Esophagus (tissue), 2 donors: Measurements from ENCODE around the gene CAPN10. TPM values are rescaled to one million over a fixed set of nuclear protein-coding genes. Genes with fewer than 3 reads are reported as not detected.

ENCODE experiments used
- H3K27ac ChIP-seq, 2 donors: one replicate each; pipeline ENCODE4 v1.5.1; 2013; ENCODE audit warnings: low read depth in 2 of 2, mild to moderate bottlenecking in 2 of 2, inconsistent platforms in 1 of 2, low read length in 1 of 2, moderate library complexity in 1 of 2
- H3K27me3 ChIP-seq, 2 donors: one replicate each; pipeline ENCODE4 v1.6.1; 2013; ENCODE audit warnings: low read length in 2 of 2, control low read depth in 1 of 2, mild to moderate bottlenecking in 1 of 2; ENCODE audit not compliant: insufficient read depth in 2 of 2, control insufficient read depth in 1 of 2
- H3K36me3 ChIP-seq, 2 donors: one replicate each; pipeline ENCODE4 v1.6.1; 2013; ENCODE audit warnings: low read length in 1 of 2; ENCODE audit not compliant: control insufficient read depth in 2 of 2, insufficient read depth in 2 of 2
- H3K4me1 ChIP-seq, 2 donors: one replicate each; pipeline ENCODE4 v1.6.1; 2013; ENCODE audit warnings: low read length in 1 of 2; ENCODE audit not compliant: control insufficient read depth in 2 of 2, insufficient read depth in 2 of 2
- H3K4me3 ChIP-seq, 2 donors: one replicate each; pipeline ENCODE4 v1.5.1; 2013; ENCODE audit warnings: low read length in 2 of 2, mild to moderate bottlenecking in 2 of 2, low read depth in 1 of 2, moderate library complexity in 1 of 2
- H3K9me3 ChIP-seq, 2 donors: one replicate each; pipeline ENCODE4 v1.6.1; 2013; ENCODE audit warnings: mild to moderate bottlenecking in 2 of 2, low read depth in 1 of 2, low read length in 1 of 2, moderate library complexity in 1 of 2; ENCODE audit not compliant: control insufficient read depth in 2 of 2, insufficient read depth in 1 of 2
- WGBS, 2 donors: extraction: QIAGEN DNeasy Blood & Tissue Kit; methylation state at CpG; one replicate each; pipeline ENCODE4 v1.1.7; 2013; 5-methylcytosine and 5-hydroxymethylcytosine counted together
- polyA plus RNA-seq, 2 donors: library from polyadenylated mRNA; stranded (reverse); fragments of 200-250 nt; gene quantifications; one replicate each; pipeline ENCODE4 v1.2.3, GENCODE V29; 2013
- donor health status: healthy with polysubstance abuse.
- donor health status: Bipolar disorder and iron deficiency.

Gene CAPN10
- polyA plus RNA-seq, 2 donors: 17.5 to 28.4 TPM

- H3K36me3 ChIP-seq: no peaks in the 10 kb centered on the region
- peaks cover 0 to 2% of the 10 kb centered on the region in 2 donors for H3K4me1 ChIP-seq
- no peak overlapping the region for H3K4me3 ChIP-seq
- no peak overlapping the region for H3K27ac ChIP-seq
- H3K27me3 ChIP-seq: no peaks in the 10 kb centered on the region
- no peaks in the 10 kb centered on the region for H3K9me3 ChIP-seq
- 81 to 84% methylated on average over 6 of the region's 6 CpGs for WGBS, 2 donors
These were observed 32.2 kb downstream of the CAPN10 start for GRCh38 chr2:240618776-240619175.

- Histone ChIP-seq H3K4me3 (no peak overlapping the region), H3K36me3 (no peaks in the 10 kb centered on the region), H3K9me3 (no peaks in the 10 kb centered on the region), H3K4me1 (no peaks in the 10 kb centered on the region), H3K27me3 (no peaks in the 10 kb centered on the region), H3K27ac (no peak overlapping the region)
- WGBS, 2 donors: 78 to 86% methylated on average over 19 of the region's 19 CpGs
These were observed 33.1 kb downstream of the CAPN10 start for GRCh38 chr2:240619506-240620148.

GRCh38 chr2:240620149-240620731 lies 33.7 kb downstream of the CAPN10 start:
- no peaks in the 10 kb centered on the region for H3K27me3 ChIP-seq
- no peaks in the 10 kb centered on the region for H3K9me3 ChIP-seq
- H3K4me3 ChIP-seq: no peak overlapping the region
- no peak overlapping the region for H3K27ac ChIP-seq
- no peaks in the 10 kb centered on the region for H3K4me1 ChIP-seq
- no peaks in the 10 kb centered on the region for H3K36me3 ChIP-seq
- WGBS, 2 donors: 86 to 92% methylated on average over 9 to 13 of the region's 13 CpGs

GRCh38 chr2:240620859-240621258 lies 34.3 kb downstream of the CAPN10 start:
- Histone ChIP-seq H3K36me3 (no peaks in the 10 kb centered on the region), H3K4me1 (no peaks in the 10 kb centered on the region)
- 75 to 81% methylated on average over 7 of the region's 7 CpGs for WGBS, 2 donors

GRCh38 chr2:240622060-240622411 lies 35.5 kb downstream of the CAPN10 start:
- WGBS, 2 donors: 72 to 83% methylated on average over 9 of the region's 9 CpGs
- H3K36me3 ChIP-seq: no peaks in the 10 kb centered on the region

More at GRCh38 chr2:240620859-240621258, 34.3 kb downstream of the CAPN10 start:
- Histone ChIP-seq H3K27ac (no peak overlapping the region), H3K9me3 (no peaks in the 10 kb centered on the region), H3K27me3 (no peaks in the 10 kb centered on the region), H3K4me3 (no peak overlapping the region)

GRCh38 chr2:240622531-240623235 lies 36.1 kb downstream of the CAPN10 start:
- no peak overlapping the region for H3K4me3 ChIP-seq
- no peaks in the 10 kb centered on the region for H3K27me3 ChIP-seq
- no peaks in the 10 kb centered on the region for H3K9me3 ChIP-seq
- no peak overlapping the region for H3K27ac ChIP-seq
- H3K36me3 ChIP-seq: no peaks in the 10 kb centered on the region
- no peaks in the 10 kb centered on the region for H3K4me1 ChIP-seq
- 57 to 64% methylated on average over 36 to 37 of the region's 37 CpGs for WGBS, 2 donors

More at GRCh38 chr2:240622060-240622411, 35.5 kb downstream of the CAPN10 start:
- Histone ChIP-seq H3K4me1 (no peaks in the 10 kb centered on the region), H3K9me3 (no peaks in the 10 kb centered on the region), H3K27me3 (no peaks in the 10 kb centered on the region), H3K4me3 (no peak overlapping the region), H3K27ac (no peak overlapping the region)

GRCh38 chr2:240623531-240624010 lies 37.0 kb downstream of the CAPN10 start:
- H3K27ac ChIP-seq: no peak overlapping the region
- peaks cover 0 to 2% of the 10 kb centered on the region in 2 donors for H3K4me1 ChIP-seq
- no peaks in the 10 kb centered on the region for H3K27me3 ChIP-seq
- WGBS, 2 donors: 84 to 89% methylated on average over 10 of the region's 10 CpGs
- H3K4me3 ChIP-seq: no peak overlapping the region
- no peaks in the 10 kb centered on the region for H3K36me3 ChIP-seq
- H3K9me3 ChIP-seq: no peaks in the 10 kb centered on the region

GRCh38 chr2:240624011-240624949 lies 37.7 kb downstream of the CAPN10 start:
- no peaks in the 10 kb centered on the region for H3K27me3 ChIP-seq
- no peaks in the 10 kb centered on the region for H3K36me3 ChIP-seq
- no peaks in the 10 kb centered on the region for H3K9me3 ChIP-seq
- no peak overlapping the region for H3K4me3 ChIP-seq
- H3K4me1 ChIP-seq: peaks cover 0 to 4% of the 10 kb centered on the region in 2 donors
- WGBS, 2 donors: 67 to 69% methylated on average over 23 to 24 of the region's 24 CpGs
- no peak overlapping the region for H3K27ac ChIP-seq
